A673 (cell line): ENCODE data around the gene SLX4IP.

Experiments used
- CTCF ChIP-seq: fragments of 300-800, 200-600 bp; sonication (generic); conservative IDR thresholded peaks from 2 replicates; pipeline ENCODE4 v1.5.1; 2017; ENCODE audit warnings: low read depth, mild to moderate bottlenecking, antibody characterized with exemption, low read length, moderate library complexity, mixed read lengths
- EZH2 ChIP-seq: fragments of 200-600 bp; sonication (generic); IDR thresholded peaks from 2 replicates; pipeline ENCODE4 v1.6.1; 2017; ENCODE audit warnings: borderline replicate concordance, low read depth, mild to moderate bottlenecking, mixed read lengths, antibody characterized with exemption, low read length; ENCODE audit not compliant: poor library complexity, severe bottlenecking

DNA sequence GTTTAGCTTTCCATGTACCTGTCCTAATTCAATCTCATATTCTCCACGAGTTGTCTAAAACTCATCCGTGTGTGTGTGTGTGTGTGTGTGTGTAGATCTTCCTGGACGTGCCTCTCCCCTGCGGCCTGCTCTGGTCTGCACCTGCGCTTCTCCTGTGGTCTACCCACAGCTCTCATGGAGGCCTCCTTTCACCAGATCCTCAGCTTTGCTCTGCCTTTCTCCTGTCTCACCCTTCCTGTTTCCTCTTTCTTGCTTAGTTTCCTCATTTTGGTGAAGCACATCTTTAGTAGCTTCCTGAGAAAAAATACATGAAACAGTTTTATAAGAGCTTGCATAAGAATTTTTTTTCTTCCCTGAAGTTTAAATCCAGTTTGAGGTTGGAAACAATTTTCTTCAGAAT is 18.1 kb downstream of the SLX4IP start:
- TF ChIP-seq CTCF (no peak), EZH2 (no peak)
